ENCODE results near the gene HDAC9.

GRCh38 chr7:18572885-18573284 is 77.3 kb downstream of the HDAC9 start:
- TF ChIP-seq CTCF (IDR thresholded peaks at IDR 0.05) (no peak), POLR2AphosphoS5 (IDR thresholded peaks at IDR 0.05) (no peak), POLR2A (IDR thresholded peaks at IDR 0.05) (no peak)

Measured in prostate gland (tissue), 2 donors.